GM23338 (cell line): ENCODE results near the gene TUBGCP2. TPM values are rescaled to one million over a fixed set of nuclear protein-coding genes. Genes with fewer than 3 reads are reported as not detected.

ENCODE experiments used
- ATAC-seq: fragments of 200-7000 bp; cut with Tn5 transposase; 3 replicates; pipeline ENCODE4 v1.9.1; 2020
- DNase-seq: peaks from one replicate; pipeline ENCODE4 v3.0.0-alpha.2; 2015; ENCODE audit warnings: low spot score
- H2AFZ ChIP-seq: fragments of 200-600 bp; sonication (generic); 2 replicates; pipeline ENCODE4 v1.8.0; 2016; ENCODE audit warnings: antibody characterized with exemption, mild to moderate bottlenecking, moderate library complexity
- H3F3A ChIP-seq: fragments of 200-600 bp; sonication (generic); replicated peaks from 2 replicates; pipeline ENCODE4 v1.8.0; 2017; ENCODE audit warnings: antibody characterized with exemption, mixed run types, low read depth
- H3K27ac ChIP-seq: fragments of 200-600 bp; sonication (generic); 2 replicates; pipeline ENCODE4 v1.6.1; 2016; ENCODE audit warnings: low read depth
- H3K27me3 ChIP-seq: fragments of 200-600 bp; sonication (generic); 2 replicates; pipeline ENCODE4 v1.8.0; 2016; ENCODE audit warnings: mild to moderate bottlenecking, mixed run types, moderate library complexity; ENCODE audit not compliant: insufficient read depth
- H3K36me3 ChIP-seq: fragments of 200-600 bp; sonication (generic); 2 replicates; pipeline ENCODE4 v1.8.0; 2016; ENCODE audit warnings: mild to moderate bottlenecking; ENCODE audit not compliant: insufficient read depth
- H3K4me1 ChIP-seq: fragments of 200-600 bp; sonication (generic); 2 replicates; pipeline ENCODE4 v1.8.0; 2016; ENCODE audit warnings: mild to moderate bottlenecking, moderate library complexity; ENCODE audit not compliant: insufficient read depth
- H3K4me2 ChIP-seq: fragments of 200-600 bp; sonication (generic); 2 replicates; pipeline ENCODE4 v1.7.1; 2017; ENCODE audit warnings: mixed run types
- H3K4me3 ChIP-seq: fragments of 200-600 bp; sonication (generic); 2 replicates; pipeline ENCODE4 v1.6.1; 2016; ENCODE audit warnings: mixed run types
- H3K79me2 ChIP-seq: fragments of 200-600 bp; sonication (generic); replicated peaks from 2 replicates; pipeline ENCODE4 v1.8.0; 2017; ENCODE audit warnings: mild to moderate bottlenecking; ENCODE audit not compliant: insufficient read depth
- H3K9me2 ChIP-seq: fragments of 200-600 bp; sonication (generic); 2 replicates; pipeline ENCODE4 v1.8.0; 2017; ENCODE audit not compliant: insufficient read depth
- H4K20me1 ChIP-seq: fragments of 200-600 bp; sonication (generic); replicated peaks from 2 replicates; pipeline ENCODE4 v1.8.0; 2017; ENCODE audit warnings: mild to moderate bottlenecking; ENCODE audit not compliant: insufficient read depth
- H3K27ac Mint-ChIP-seq: 2 replicates; pipeline ENCODE4 v1.8.0; 2020; ENCODE audit warnings: inconsistent platforms, mild to moderate bottlenecking, moderate library complexity, mixed read lengths
- H3K27me3 Mint-ChIP-seq: 3 replicates; pipeline ENCODE4 v1.8.0; 2022; ENCODE audit warnings: low read depth, mild to moderate bottlenecking, moderate library complexity, mixed read lengths, inconsistent platforms; ENCODE audit not compliant: insufficient read depth, poor library complexity
- H3K36me3 Mint-ChIP-seq: 3 replicates; pipeline ENCODE4 v1.8.0; 2021; ENCODE audit warnings: low read depth, mild to moderate bottlenecking, inconsistent platforms, moderate library complexity, mixed read lengths
- H3K4me1 Mint-ChIP-seq: 3 replicates; pipeline ENCODE4 v1.8.0; 2020; ENCODE audit warnings: mild to moderate bottlenecking, inconsistent platforms, mixed read lengths
- H3K4me3 Mint-ChIP-seq: 3 replicates; pipeline ENCODE4 v1.8.0; 2021; ENCODE audit warnings: moderate library complexity, mild to moderate bottlenecking, inconsistent platforms, mixed read lengths
- H3K9me3 Mint-ChIP-seq: 3 replicates; pipeline ENCODE4 v1.8.0; 2020; ENCODE audit warnings: moderate library complexity, mild to moderate bottlenecking, inconsistent platforms, mixed read lengths
- CREB1 ChIP-seq: fragments of 250-450 bp; sonication (Bioruptor Pico); IDR thresholded peaks from 2 replicates; pipeline ENCODE4 v1.5.0; 2020; ENCODE audit warnings: low read depth, mild to moderate bottlenecking, moderate library complexity
- EZH2phosphoT487 ChIP-seq: fragments of 200-600 bp; sonication (generic); IDR thresholded peaks from one replicate; pipeline ENCODE4 v1.8.1; 2018; ENCODE audit warnings: antibody characterized with exemption; ENCODE audit not compliant: unreplicated experiment
- POLR2AphosphoS5 ChIP-seq: IDR thresholded peaks from 2 replicates; pipeline ENCODE4 v1.6.1; 2016; ENCODE audit warnings: antibody characterized with exemption, low read depth
- STAT1 ChIP-seq: IDR thresholded peaks from one replicate; pipeline ENCODE4 v1.6.1; 2016; ENCODE audit warnings: antibody characterized with exemption; ENCODE audit not compliant: unreplicated experiment
- polyA plus RNA-seq: library from polyadenylated mRNA; unstranded; fragments of >200 nt; fragmentation: Nextera tagmentation; extraction: Ambion mirVana; gene quantifications from 2 replicates; pipeline ENCODE4 v1.2.1, GENCODE V29; 2016
- total RNA-seq: library from RNA; depleted of rRNA; stranded (reverse); fragments of >200 nt; shearing (Covaris generic); gene quantifications from 2 replicates; pipeline ENCODE4 v1.2.3, GENCODE V29; 2014
- TF ChIP-seq, protein P1 (sequence below): IDR thresholded peaks from 2 replicates; pipeline ENCODE4 v1.6.1; 2016; ENCODE audit warnings: antibody characterized with exemption
- TF ChIP-seq, protein P2 (sequence below): IDR thresholded peaks from one replicate; pipeline ENCODE4 v1.6.1; 2018; ENCODE audit warnings: antibody characterized with exemption; ENCODE audit not compliant: unreplicated experiment
- TF ChIP-seq, protein P3 (sequence below), 2 experiments: fragments of 200-600 bp in 1 of 2; sonication (generic) in 1 of 2; conservative IDR thresholded peaks; 2 replicates each; pipeline versions ENCODE4 v1.5.1 to v1.6.1; 2016 to 2017; ENCODE audit warnings: antibody characterized with exemption in 2 of 2, low read depth in 2 of 2, mild to moderate bottlenecking in 2 of 2, moderate library complexity in 1 of 2

The TUBGCP2 gene
- total and polyA plus RNA-seq, 2 experiments from 2014 or later = 59.6 to 67.7 TPM

DNA sequence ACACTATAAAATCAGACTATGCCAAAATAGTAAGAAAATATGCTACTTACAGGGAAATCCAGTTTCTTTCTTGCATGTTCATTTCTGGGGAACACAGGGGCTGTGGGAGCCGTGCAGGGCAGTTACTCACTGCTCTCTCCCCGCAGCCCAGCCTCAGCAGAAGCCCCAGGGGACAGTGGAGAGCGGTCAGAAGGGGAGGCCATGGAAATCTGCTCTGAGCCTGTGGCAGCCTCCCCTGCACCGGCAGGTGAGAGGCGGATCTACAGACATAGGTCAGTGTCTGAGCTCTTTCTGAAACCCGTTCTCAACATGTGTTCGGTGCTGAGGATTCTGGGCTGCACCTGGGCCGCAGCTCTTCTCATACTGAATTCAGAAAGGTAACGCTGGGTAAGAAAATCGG, 2.9 kb upstream of the TUBGCP2 start (continued):
- TF ChIP-seq, protein P1, sequence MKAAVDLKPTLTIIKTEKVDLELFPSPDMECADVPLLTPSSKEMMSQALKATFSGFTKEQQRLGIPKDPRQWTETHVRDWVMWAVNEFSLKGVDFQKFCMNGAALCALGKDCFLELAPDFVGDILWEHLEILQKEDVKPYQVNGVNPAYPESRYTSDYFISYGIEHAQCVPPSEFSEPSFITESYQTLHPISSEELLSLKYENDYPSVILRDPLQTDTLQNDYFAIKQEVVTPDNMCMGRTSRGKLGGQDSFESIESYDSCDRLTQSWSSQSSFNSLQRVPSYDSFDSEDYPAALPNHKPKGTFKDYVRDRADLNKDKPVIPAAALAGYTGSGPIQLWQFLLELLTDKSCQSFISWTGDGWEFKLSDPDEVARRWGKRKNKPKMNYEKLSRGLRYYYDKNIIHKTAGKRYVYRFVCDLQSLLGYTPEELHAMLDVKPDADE = no peak
- no peak for TF ChIP-seq EZH2phosphoT487
- TF ChIP-seq, protein P2, sequence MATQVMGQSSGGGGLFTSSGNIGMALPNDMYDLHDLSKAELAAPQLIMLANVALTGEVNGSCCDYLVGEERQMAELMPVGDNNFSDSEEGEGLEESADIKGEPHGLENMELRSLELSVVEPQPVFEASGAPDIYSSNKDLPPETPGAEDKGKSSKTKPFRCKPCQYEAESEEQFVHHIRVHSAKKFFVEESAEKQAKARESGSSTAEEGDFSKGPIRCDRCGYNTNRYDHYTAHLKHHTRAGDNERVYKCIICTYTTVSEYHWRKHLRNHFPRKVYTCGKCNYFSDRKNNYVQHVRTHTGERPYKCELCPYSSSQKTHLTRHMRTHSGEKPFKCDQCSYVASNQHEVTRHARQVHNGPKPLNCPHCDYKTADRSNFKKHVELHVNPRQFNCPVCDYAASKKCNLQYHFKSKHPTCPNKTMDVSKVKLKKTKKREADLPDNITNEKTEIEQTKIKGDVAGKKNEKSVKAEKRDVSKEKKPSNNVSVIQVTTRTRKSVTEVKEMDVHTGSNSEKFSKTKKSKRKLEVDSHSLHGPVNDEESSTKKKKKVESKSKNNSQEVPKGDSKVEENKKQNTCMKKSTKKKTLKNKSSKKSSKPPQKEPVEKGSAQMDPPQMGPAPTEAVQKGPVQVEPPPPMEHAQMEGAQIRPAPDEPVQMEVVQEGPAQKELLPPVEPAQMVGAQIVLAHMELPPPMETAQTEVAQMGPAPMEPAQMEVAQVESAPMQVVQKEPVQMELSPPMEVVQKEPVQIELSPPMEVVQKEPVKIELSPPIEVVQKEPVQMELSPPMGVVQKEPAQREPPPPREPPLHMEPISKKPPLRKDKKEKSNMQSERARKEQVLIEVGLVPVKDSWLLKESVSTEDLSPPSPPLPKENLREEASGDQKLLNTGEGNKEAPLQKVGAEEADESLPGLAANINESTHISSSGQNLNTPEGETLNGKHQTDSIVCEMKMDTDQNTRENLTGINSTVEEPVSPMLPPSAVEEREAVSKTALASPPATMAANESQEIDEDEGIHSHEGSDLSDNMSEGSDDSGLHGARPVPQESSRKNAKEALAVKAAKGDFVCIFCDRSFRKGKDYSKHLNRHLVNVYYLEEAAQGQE = no peak
- TF ChIP-seq, protein P3, sequence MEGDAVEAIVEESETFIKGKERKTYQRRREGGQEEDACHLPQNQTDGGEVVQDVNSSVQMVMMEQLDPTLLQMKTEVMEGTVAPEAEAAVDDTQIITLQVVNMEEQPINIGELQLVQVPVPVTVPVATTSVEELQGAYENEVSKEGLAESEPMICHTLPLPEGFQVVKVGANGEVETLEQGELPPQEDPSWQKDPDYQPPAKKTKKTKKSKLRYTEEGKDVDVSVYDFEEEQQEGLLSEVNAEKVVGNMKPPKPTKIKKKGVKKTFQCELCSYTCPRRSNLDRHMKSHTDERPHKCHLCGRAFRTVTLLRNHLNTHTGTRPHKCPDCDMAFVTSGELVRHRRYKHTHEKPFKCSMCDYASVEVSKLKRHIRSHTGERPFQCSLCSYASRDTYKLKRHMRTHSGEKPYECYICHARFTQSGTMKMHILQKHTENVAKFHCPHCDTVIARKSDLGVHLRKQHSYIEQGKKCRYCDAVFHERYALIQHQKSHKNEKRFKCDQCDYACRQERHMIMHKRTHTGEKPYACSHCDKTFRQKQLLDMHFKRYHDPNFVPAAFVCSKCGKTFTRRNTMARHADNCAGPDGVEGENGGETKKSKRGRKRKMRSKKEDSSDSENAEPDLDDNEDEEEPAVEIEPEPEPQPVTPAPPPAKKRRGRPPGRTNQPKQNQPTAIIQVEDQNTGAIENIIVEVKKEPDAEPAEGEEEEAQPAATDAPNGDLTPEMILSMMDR (conservative IDR thresholded peaks at IDR 0.05; ENCODE audit: low read depth in 2 of 2) = no peak
- no peak for TF ChIP-seq POLR2AphosphoS5

DNA sequence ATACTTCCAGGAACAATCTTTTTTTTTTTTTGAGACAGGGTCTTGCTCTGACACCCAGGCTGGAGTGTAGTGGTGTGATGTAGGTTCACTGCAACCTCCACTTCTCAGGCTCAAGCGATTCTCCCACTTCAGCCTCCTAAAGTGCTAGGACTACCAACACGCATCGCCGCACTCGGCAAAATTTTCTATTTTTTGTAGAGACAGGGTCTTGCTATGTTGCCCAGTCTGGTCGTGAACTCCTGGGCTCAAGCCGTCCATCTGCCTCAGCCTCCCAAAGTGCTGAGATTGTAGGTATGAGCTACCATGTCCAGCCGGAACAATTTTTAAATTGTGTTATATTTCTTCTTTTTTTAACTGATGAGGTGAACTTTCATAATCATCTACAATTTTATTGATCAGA, 2.1 kb upstream of the TUBGCP2 start:
- Mint-ChIP-seq H3K9me3 (peaks cover 2% of the 10 kb centered on the region; the same call in 2 of the 3 replicates), H3K36me3 (peaks cover 22% of the 10 kb centered on the region), H3K4me1 (peaks cover 4% of the 10 kb centered on the region), H3K27ac (no peak overlapping the region), H3K4me3 (no peak overlapping the region), H3K27me3 (peaks cover 10% of the 10 kb centered on the region)
- DNase-seq (no peak), ATAC-seq (no peak)
- H3F3A ChIP-seq = peaks cover 18% of the 10 kb centered on the region
- H3K36me3 ChIP-seq = peaks cover 5% of the 10 kb centered on the region; the same call in 1 of the 2 replicates
- no peaks in the 10 kb centered on the region for H3K9me2 ChIP-seq
- no peak overlapping the region for H3K27ac ChIP-seq
- no peak overlapping the region for H2AFZ ChIP-seq
- TF ChIP-seq, protein P3 (conservative IDR thresholded peaks at IDR 0.05; ENCODE audit: low read depth in 2 of 2) = no peak
- TF ChIP-seq STAT1 (no peak), CREB1 (CRISPR knock-in tag) (no peak)
- no peak overlapping the region for H3K4me3 ChIP-seq
- peaks cover 10% of the 10 kb centered on the region; the same call in 1 of the 2 replicates for H3K4me1 ChIP-seq
- peaks cover 8% of the 10 kb centered on the region for H4K20me1 ChIP-seq
- H3K27me3 ChIP-seq = no peaks in the 10 kb centered on the region
- H3K4me2 ChIP-seq = no peak overlapping the region
- H3K79me2 ChIP-seq = peaks cover 26% of the 10 kb centered on the region
